Measurements from ENCODE around the gene SEMA3A. TPM values are rescaled to one million over a fixed set of nuclear protein-coding genes. Genes with fewer than 3 reads are reported as not detected.

SEMA3A gene
- total and polyA plus RNA-seq, 2 of the 4 experiments (the other 2 are of a cell fraction), result 31.2 to 213 TPM

GRCh38 chr7:84210301-84210700 is 15.7 kb upstream of the SEMA3A start:
- no peak overlapping the region for H2BK20ac ChIP-seq (ENCODE audit: low read depth, low read length)
- no peak overlapping the region for H3K18ac ChIP-seq (ENCODE audit: low read depth, low read length)
- H3K4ac ChIP-seq (ENCODE audit: low read depth, low read length), result no peak overlapping the region
- WGBS, 2 experiments (ENCODE audit: extremely low coverage in 2 of 2, insufficient read length in 1 of 2), result 93% methylated on average over 2 of the region's 3 CpGs; no CpG with 5 or more reads in 1 of the 2 experiments
- BruUV-seq (replicated peaks), result no TSS peak
- TF ChIP-seq CEBPB (IDR thresholded peaks at IDR 0.05; ENCODE audit: low read depth, low read length) (no peak), MAFK (IDR thresholded peaks at IDR 0.05; ENCODE audit: low read depth, low read length) (no peak), ELK1 (IDR thresholded peaks at IDR 0.05; ENCODE audit: borderline replicate concordance, low read depth, low read length) (no peak), SMC3 (IDR thresholded peaks at IDR 0.05; ENCODE audit: low read depth, low read length) (no peak), NFE2L2 (IDR thresholded peaks at IDR 0.05; ENCODE audit: low read depth, low read length) (no peak), BHLHE40 (IDR thresholded peaks at IDR 0.05; ENCODE audit: low read depth, low read length) (no peak), RAD21 (IDR thresholded peaks at IDR 0.05; ENCODE audit: low read length) (no peak), MXI1 (IDR thresholded peaks at IDR 0.05; ENCODE audit: borderline replicate concordance, low read depth, low read length) (no peak), POLR2A (IDR thresholded peaks at IDR 0.05; ENCODE audit: low read depth, low read length) (no peak), USF2 (IDR thresholded peaks at IDR 0.05; ENCODE audit: low read depth, low read length) (no peak), FOS (IDR thresholded peaks at IDR 0.05; ENCODE audit: low read depth, low read length) (no peak)
- H3K9me3 ChIP-seq (ENCODE audit: control insufficient read depth, insufficient read depth, low read length), result no peaks in the 10 kb centered on the region
- H3K23ac ChIP-seq (ENCODE audit: low read depth, low read length), result no peak overlapping the region
- H3K9ac ChIP-seq (ENCODE audit: low read depth, low read length), result no peak overlapping the region
- H2BK120ac ChIP-seq (ENCODE audit: low read depth, low read length), result no peak overlapping the region
- no peaks in the 10 kb centered on the region for H3K27me3 ChIP-seq (ENCODE audit: control insufficient read depth, insufficient read depth, low read length)
- H4K5ac ChIP-seq (ENCODE audit: low read depth, low read length), result no peak overlapping the region
- in situ Hi-C loops (cut with MboI; ENCODE audit: low sequenced_read_pairs), result no loop called here
- H3K56ac ChIP-seq (ENCODE audit: extremely low read depth, insufficient read depth, low read length), result no peak overlapping the region
- intact Hi-C loops (cut with micrococcal nuclease), result no loop called here
- H3K79me1 ChIP-seq (ENCODE audit: low read depth in 1 of 2, low read length in 2 of 2), result no peaks in the 10 kb centered on the region
- no peaks in the 10 kb centered on the region for H4K20me1 ChIP-seq (ENCODE audit: insufficient read depth, low read length)
- dilution Hi-C loops (cut with HindIII; ENCODE audit: low sequenced_read_pairs, unreplicated experiment), result no loop called here
- H3K14ac ChIP-seq (replicated peaks; ENCODE audit: low read depth, low read length), result no peak overlapping the region
- ATAC-seq (ENCODE audit: low read depth) (no peak), DNase-seq (no peak)
- no peak overlapping the region for H3K4me2 ChIP-seq (ENCODE audit: low read depth, low read length)
- POLR2A ChIA-PET (ENCODE audit: unreplicated experiment), result no interaction called here
- no peaks in the 10 kb centered on the region for H3K36me3 ChIP-seq (ENCODE audit: control insufficient read depth, insufficient read depth, low read length)
- no peak overlapping the region for H3K4me3 ChIP-seq (ENCODE audit: insufficient read depth, low read depth, low read length)
- no peak overlapping the region for H4K8ac ChIP-seq (ENCODE audit: low read depth in 2 of 2, low read length in 2 of 2)
- CTCF ChIA-PET, result no interaction called here
- no peak overlapping the region for H2AK5ac ChIP-seq (ENCODE audit: low read depth, low read length)
- H3K4me1 ChIP-seq (ENCODE audit: control insufficient read depth, insufficient read depth, low read length), result no peaks in the 10 kb centered on the region
- no peak overlapping the region for H4K91ac ChIP-seq (ENCODE audit: insufficient read depth, low read depth, low read length)
- no peak overlapping the region for H2BK5ac ChIP-seq (ENCODE audit: low read depth, low read length, poor library complexity, severe bottlenecking)
- no peak overlapping the region for H3K27ac ChIP-seq (ENCODE audit: insufficient read depth, low read length)
- no peak overlapping the region for H2AK9ac ChIP-seq (replicated peaks; ENCODE audit: low read depth, low read length, poor library complexity)
- H3K9me1 ChIP-seq (ENCODE audit: insufficient read depth, low read length), result no peaks in the 10 kb centered on the region
- no peak overlapping the region for H2BK15ac ChIP-seq (ENCODE audit: low read depth, low read length)
- H2AFZ ChIP-seq (replicated peaks; ENCODE audit: low read length, poor library complexity), result no peak overlapping the region
